GM12878 (cell line): ENCODE data around the gene STK17A. TPM values are rescaled to one million over a fixed set of nuclear protein-coding genes. Genes with fewer than 3 reads are reported as not detected.

ENCODE experiments used
- ATAC-seq: fragments of 200-7000 bp; cut with Tn5 transposase; 3 replicates; pipeline ENCODE4 v1.9.1; 2020; ENCODE audit warnings: mild to moderate bottlenecking, moderate library complexity
- BruUV-seq: library from RNA; stranded (reverse); fragments of 400-500 nt; replicated peaks from 2 replicates; lab custom pipeline; 2021; lab: Mats Ljungman, UMichigan
- CTCF ChIA-PET: fragments of 300-600 bp; sonication (Branson Sonifier 250); formaldehyde crosslinking; extraction: SDS; loops from one replicate; lab custom pipeline; 2021; ENCODE audit warnings: inconsistent platforms; lab: Yijun Ruan, JAX
- POLR2A ChIA-PET: fragments of 350-600 bp; formaldehyde crosslinking; extraction: SDS; loops from one replicate; lab custom pipeline; 2021; ENCODE audit warnings: inconsistent platforms; lab: Charles Lee
- RAD21 ChIA-PET: fragments of 300-600 bp; sonication (Branson Sonifier 250); formaldehyde crosslinking; loops from one replicate; lab custom pipeline; 2023; ENCODE audit warnings: antibody characterized with exemption; ENCODE audit not compliant: unreplicated experiment; lab: Charles Lee
- SMC1A ChIA-PET: fragments of 300-600 bp; sonication (Branson Sonifier 250); formaldehyde crosslinking; loops from one replicate; lab custom pipeline; 2023; ENCODE audit not compliant: unreplicated experiment, uncharacterized antibody; lab: Charles Lee
- DNase-seq: peaks from one replicate; pipeline ENCODE4 v3.0.0-alpha.2; 2011; ENCODE audit warnings: low read depth, low spot score
- FAIRE-seq: peaks from 3 replicates; lab custom pipeline; 2011; peaks lifted over from hg19 to GRCh38; lab: Jason Lieb, UNC
- H2AFZ ChIP-seq: 2 replicates; pipeline ENCODE4 v1.6.0; 2011; ENCODE audit warnings: low read depth, low read length, control low read depth; ENCODE audit not compliant: control insufficient read depth
- H3K27ac ChIP-seq: 2 replicates; pipeline ENCODE4 v1.5.1; 2011; ENCODE audit warnings: control low read depth; ENCODE audit not compliant: control insufficient read depth, insufficient read depth
- H3K27me3 ChIP-seq, 2 experiments: replicated peaks in 1 of 2; 2 replicates each; pipeline versions ENCODE4 v1.6.0 to v1.6.1; 2011; ENCODE audit warnings: low read length in 1 of 2; ENCODE audit not compliant: control insufficient read depth in 2 of 2, insufficient read depth in 2 of 2
- H3K36me3 ChIP-seq, 2 experiments: 2 replicates each; pipeline ENCODE4 v1.5.1; 2011; ENCODE audit warnings: low read length in 1 of 2; ENCODE audit not compliant: control insufficient read depth in 2 of 2, insufficient read depth in 2 of 2
- H3K4me1 ChIP-seq: 2 replicates; pipeline ENCODE4 v1.6.1; 2011; ENCODE audit warnings: mild to moderate bottlenecking, low read length, moderate library complexity, mixed read lengths; ENCODE audit not compliant: control insufficient read depth, insufficient read depth
- H3K4me2 ChIP-seq: 2 replicates; pipeline ENCODE4 v1.6.0; 2011; ENCODE audit warnings: control low read depth; ENCODE audit not compliant: control insufficient read depth, insufficient read depth
- H3K4me3 ChIP-seq: fragments of 200-600 bp; sonication (generic); 2 replicates; pipeline ENCODE4 v1.5.1; 2016
- H3K79me2 ChIP-seq: 2 replicates; pipeline ENCODE4 v1.6.0; 2011; ENCODE audit warnings: low read length; ENCODE audit not compliant: control insufficient read depth, insufficient read depth
- H3K9ac ChIP-seq: 2 replicates; pipeline ENCODE4 v1.8.0; 2011; ENCODE audit warnings: low read length, control low read depth, mixed read lengths; ENCODE audit not compliant: control insufficient read depth, insufficient read depth
- H3K9me3 ChIP-seq: replicated peaks from 3 replicates; pipeline ENCODE4 v1.5.1; 2011; ENCODE audit warnings: mild to moderate bottlenecking, low read length; ENCODE audit not compliant: control insufficient read depth, insufficient read depth
- H4K20me1 ChIP-seq: 2 replicates; pipeline ENCODE4 v1.6.0; 2011; ENCODE audit not compliant: control insufficient read depth, insufficient read depth
- ATF7 ChIP-seq: fragments of 450-650 bp; IDR thresholded peaks from 2 replicates; pipeline ENCODE4 v1.6.1; 2016; ENCODE audit warnings: low read depth, mild to moderate bottlenecking
- GABPA ChIP-seq: IDR thresholded peaks from 2 replicates; pipeline ENCODE4 v1.6.1; 2014; ENCODE audit warnings: antibody characterized with exemption, low read depth, mild to moderate bottlenecking, inconsistent platforms
- LARP7 ChIP-seq: fragments of 450-650 bp; IDR thresholded peaks from 2 replicates; pipeline ENCODE4 v1.6.1; 2017; ENCODE audit warnings: mild to moderate bottlenecking
- MTA2 ChIP-seq: fragments of 450-650 bp; IDR thresholded peaks from 2 replicates; pipeline ENCODE4 v1.6.1; 2016; ENCODE audit warnings: low read depth, mild to moderate bottlenecking, moderate library complexity
- MYB ChIP-seq: fragments of 150-350 bp; IDR thresholded peaks from 2 replicates; pipeline ENCODE4 v1.6.1; 2014; ENCODE audit warnings: mild to moderate bottlenecking, low read depth, low read length, borderline replicate concordance
- NKRF ChIP-seq: fragments of 450-650 bp; conservative IDR thresholded peaks from 2 replicates; pipeline ENCODE4 v1.6.1; 2017; ENCODE audit warnings: mild to moderate bottlenecking, moderate library complexity
- NR2C2 ChIP-seq: IDR thresholded peaks from 2 replicates; pipeline ENCODE4 v1.6.1; 2011; ENCODE audit warnings: borderline replicate concordance, low read depth; ENCODE audit not compliant: control insufficient read depth, insufficient read length
- PKNOX1 ChIP-seq: fragments of 450-650 bp; IDR thresholded peaks from 2 replicates; pipeline ENCODE4 v1.6.1; 2016; ENCODE audit warnings: mild to moderate bottlenecking
- POLR2A ChIP-seq: IDR thresholded peaks from 2 replicates; pipeline ENCODE4 v1.6.1; 2011; ENCODE audit warnings: low read depth, mild to moderate bottlenecking, low read length
- RAD51 ChIP-seq: fragments of 450-650 bp; IDR thresholded peaks from 2 replicates; pipeline ENCODE4 v1.6.1; 2016; ENCODE audit warnings: moderate library complexity, mild to moderate bottlenecking, inconsistent platforms
- RELB ChIP-seq: fragments of 450-650 bp; IDR thresholded peaks from 2 replicates; pipeline ENCODE4 v1.6.1; 2017; ENCODE audit warnings: low read depth, mild to moderate bottlenecking, moderate library complexity
- SPI1 ChIP-seq: IDR thresholded peaks from 2 replicates; pipeline ENCODE4 v1.6.1; 2011; ENCODE audit warnings: low read depth, mild to moderate bottlenecking, low read length, moderate library complexity, borderline replicate concordance; ENCODE audit not compliant: insufficient read depth
- TCF7 ChIP-seq: IDR thresholded peaks from 2 replicates; pipeline ENCODE4 v1.6.1; 2014; ENCODE audit warnings: antibody characterized with exemption, borderline replicate concordance
- ZNF217 ChIP-seq: fragments of 450-650 bp; IDR thresholded peaks from 2 replicates; pipeline ENCODE4 v1.6.1; 2017; ENCODE audit warnings: antibody characterized with exemption, mild to moderate bottlenecking
- ZNF24 ChIP-seq: fragments of 450-650 bp; IDR thresholded peaks from 2 replicates; pipeline ENCODE4 v1.6.1; 2017; ENCODE audit warnings: antibody characterized with exemption, mild to moderate bottlenecking
- WGBS: methylation state at CpG from one replicate; pipeline ENCODE4 v1.1.6; 2016; ENCODE audit warnings: low lambda C conversion rate; ENCODE audit not compliant: insufficient replicate concordance, insufficient coverage; ENCODE audit errors: missing lambda C conversion rate; 5-methylcytosine and 5-hydroxymethylcytosine counted together
- in situ Hi-C: fragments of 300-500 bp; cut with MboI; formaldehyde crosslinking; loops from 9 replicates; pipeline ENCODE4 v1.14.3; 2018; ENCODE audit warnings: mixed read lengths
- intact Hi-C: fragments of 100-400 bp; cut with micrococcal nuclease; formaldehyde crosslinking; loops from one replicate; pipeline ENCODE4 v1.14.2; 2022; ENCODE audit not compliant: unreplicated experiment
- polyA plus RNA-seq, 11 experiments: library from polyadenylated mRNA; depleted of rRNA in 4 of 11; unstranded in 6 of 11; stranded (reverse) in 5 of 11; fragments of >200 nt; fragmentation: Nextera tagmentation in 4 of 11; fragmentation: Illumina TruSeq in 1 of 11; extraction: Ambion mirVana in 4 of 11; extraction: Trizol in 1 of 11; gene quantifications; 1 replicate in 1 of 11; 2 replicates in 10 of 11; pipeline versions ENCODE4 v1.2.1 to v1.2.3, GENCODE V29; 2011 to 2016; ENCODE audit warnings: inconsistent platforms in 2 of 11, missing spikeins in 2 of 11, low read depth in 1 of 11
- total RNA-seq, 4 experiments: library from RNA; depleted of rRNA in 3 of 4; stranded (reverse); fragments of >200 nt in 3 of 4; fragmentation: Illumina TruSeq in 1 of 4; extraction: Trizol in 1 of 4; gene quantifications; 2 replicates each; pipeline versions ENCODE4 v1.2.1 to v1.2.3, GENCODE V29; 2013 to 2021
- TF ChIP-seq, protein P1 (sequence below): fragments of 450-650 bp; IDR thresholded peaks from 2 replicates; pipeline ENCODE4 v1.6.1; 2014; ENCODE audit warnings: mild to moderate bottlenecking

The STK17A gene
- total and polyA plus RNA-seq, 10 of the 15 experiments (the other 5 are each of a cell fraction or from before 2014, with no cell fraction given): 18.5 to 91.6 (median 70.8) TPM

- no peak overlapping the region for H3K4me2 ChIP-seq
- in situ Hi-C loops (no loop called here), intact Hi-C loops (no loop called here)
- no peaks in the 10 kb centered on the region for H3K36me3 ChIP-seq
- no peaks in the 10 kb centered on the region for H4K20me1 ChIP-seq
- no peak overlapping the region for H3K9ac ChIP-seq
- H2AFZ ChIP-seq: no peak overlapping the region
- H3K4me1 ChIP-seq: peaks cover 14% of the 10 kb centered on the region
- FAIRE-seq (no peak), DNase-seq (no peak), ATAC-seq (no peak)
- no peaks in the 10 kb centered on the region for H3K27me3 ChIP-seq
- WGBS: 77% methylated on average over 6 of the region's 6 CpGs
- H3K79me2 ChIP-seq: no peaks in the 10 kb centered on the region
- ChIA-PET CTCF (interaction anchor here (0.6 to 0.9 kb wide), 2 partner anchors 31 to 282 kb away, joined by 3 read pairs; no protein-coding TSS in a partner anchor), RAD21 (no interaction called here), SMC1A (interaction anchor here (0.7 to 1.3 kb wide), 2 partner anchors 9 to 116 kb away, joined by 3 read pairs; no protein-coding TSS in a partner anchor), POLR2A (interaction anchor here (1.1 kb wide), 1 partner anchor 16 kb away, joined by 4 read pairs; no protein-coding TSS in a partner anchor)
- no peak overlapping the region for H3K4me3 ChIP-seq
- no peak for TF ChIP-seq ZNF217
- TF ChIP-seq POLR2A: no peak
- TF ChIP-seq NR2C2: no peak
- TF ChIP-seq MYB: no peak
- TF ChIP-seq SPI1: no peak
- TF ChIP-seq ZNF24: no peak
- TF ChIP-seq RELB: no peak
- TF ChIP-seq RAD51: no peak
- TF ChIP-seq TCF7: no peak
- no peak for TF ChIP-seq ATF7
- TF ChIP-seq MTA2: no peak
- no peak for TF ChIP-seq PKNOX1
- no peak for TF ChIP-seq GABPA
- TF ChIP-seq LARP7: no peak
- TF ChIP-seq, protein P1, sequence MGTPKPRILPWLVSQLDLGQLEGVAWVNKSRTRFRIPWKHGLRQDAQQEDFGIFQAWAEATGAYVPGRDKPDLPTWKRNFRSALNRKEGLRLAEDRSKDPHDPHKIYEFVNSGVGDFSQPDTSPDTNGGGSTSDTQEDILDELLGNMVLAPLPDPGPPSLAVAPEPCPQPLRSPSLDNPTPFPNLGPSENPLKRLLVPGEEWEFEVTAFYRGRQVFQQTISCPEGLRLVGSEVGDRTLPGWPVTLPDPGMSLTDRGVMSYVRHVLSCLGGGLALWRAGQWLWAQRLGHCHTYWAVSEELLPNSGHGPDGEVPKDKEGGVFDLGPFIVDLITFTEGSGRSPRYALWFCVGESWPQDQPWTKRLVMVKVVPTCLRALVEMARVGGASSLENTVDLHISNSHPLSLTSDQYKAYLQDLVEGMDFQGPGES: no peak
- TF ChIP-seq NKRF: no peak
- BruUV-seq: no TSS peak
- no peaks in the 10 kb centered on the region; the same call in 2 of the 3 replicates for H3K9me3 ChIP-seq
- H3K27ac ChIP-seq: no peak overlapping the region
Measured at GRCh38 chr7:43565786-43566185, 17.1 kb upstream of the STK17A start.
